A549 (cell line): ENCODE results near the gene ZNF182. TPM values are rescaled to one million over a fixed set of nuclear protein-coding genes. Genes with fewer than 3 reads are reported as not detected.
"Not testable (repeated sequence)": the region's sequence is repeated elsewhere in the genome, so short reads cannot be mapped to it uniquely, and the experiment has no call there.

Experiments used
- ATAC-seq, 2 experiments: fragments of 200-7000 bp in 1 of 2; fragments of >200 bp in 1 of 2; cut with Nextera tagmentation in 1 of 2; cut with Tn5 transposase in 1 of 2; 3 replicates each; pipeline versions ENCODE4 v1.8.0 to v1.9.1; 2018 to 2020; ENCODE audit warnings: mild to moderate bottlenecking in 1 of 2, moderate library complexity in 1 of 2
- CTCF ChIA-PET: fragments of 300-600 bp; sonication (Branson Sonifier 250); formaldehyde crosslinking; extraction: SDS; loops from one replicate; lab custom pipeline; 2021; ENCODE audit warnings: antibody characterized with exemption, inconsistent platforms; lab: Yijun Ruan, JAX
- POLR2A ChIA-PET: fragments of 350-600 bp; formaldehyde crosslinking; extraction: SDS; loops from one replicate; lab custom pipeline; 2021; ENCODE audit warnings: antibody characterized with exemption, inconsistent platforms; lab: Yijun Ruan, JAX
- DNase-seq, 2 experiments: peaks; one replicate each; pipeline versions ENCODE4 v3.0.0 to v3.0.0-alpha.2; 2011 to 2016; ENCODE audit warnings: low read depth in 1 of 2, low spot score in 1 of 2
- FAIRE-seq: peaks from 2 replicates; lab custom pipeline; 2011; peaks lifted over from hg19 to GRCh38; lab: Jason Lieb, UNC
- H3K27ac ChIP-seq, 2 experiments: fragments of >200 bp; sonication (Bioruptor Twin); formaldehyde crosslinking; 3 replicates each; pipeline ENCODE4 v1.5.1; 2016 to 2017
- H3K4me1 ChIP-seq: fragments of >200 bp; sonication (Bioruptor Twin); formaldehyde crosslinking; 3 replicates; pipeline ENCODE4 v1.6.1; 2016
- H3K4me2 ChIP-seq: fragments of >200 bp; sonication (Bioruptor Twin); formaldehyde crosslinking; 3 replicates; pipeline ENCODE4 v1.6.1; 2016
- H3K4me3 ChIP-seq: fragments of >200 bp; sonication (Bioruptor Twin); formaldehyde crosslinking; 3 replicates; pipeline ENCODE4 v1.5.1; 2016
- H3K9me3 ChIP-seq: fragments of >200 bp; sonication (Bioruptor Twin); formaldehyde crosslinking; 3 replicates; pipeline ENCODE4 v1.6.1; 2016
- BHLHE40 ChIP-seq: IDR thresholded peaks from 2 replicates; pipeline ENCODE4 v1.6.1; 2012; ENCODE audit warnings: low read depth, low read length, inconsistent platforms
- CEBPB ChIP-seq, 2 experiments: fragments of >200 bp in 1 of 2; sonication (Bioruptor Twin) in 1 of 2; formaldehyde crosslinking in 1 of 2; IDR thresholded peaks; 2 replicates each; pipeline ENCODE4 v1.6.1; 2012 to 2016
- CHD4 ChIP-seq: fragments of 200-600 bp; sonication (generic); IDR thresholded peaks from 2 replicates; pipeline ENCODE4 v1.6.1; 2016; ENCODE audit warnings: antibody characterized with exemption, mild to moderate bottlenecking, borderline replicate concordance
- EHF ChIP-seq: fragments of 250-450 bp; sonication (Bioruptor Pico); IDR thresholded peaks from 2 replicates; pipeline ENCODE4 v1.5.0; 2020; ENCODE audit warnings: mild to moderate bottlenecking
- EHMT2 ChIP-seq: fragments of 200-600 bp; sonication (generic); IDR thresholded peaks from 2 replicates; pipeline ENCODE4 v1.6.1; 2016; ENCODE audit warnings: antibody characterized with exemption, low read depth, mild to moderate bottlenecking, moderate library complexity
- GATA3 ChIP-seq: IDR thresholded peaks from 2 replicates; pipeline ENCODE4 v1.6.1; 2012; ENCODE audit warnings: borderline replicate concordance
- HMGXB4 ChIP-seq: fragments of 250-450 bp; sonication (Bioruptor Pico); IDR thresholded peaks from 2 replicates; pipeline ENCODE4 v1.5.0; 2021; ENCODE audit warnings: mild to moderate bottlenecking, moderate library complexity, borderline replicate concordance
- HOXB13 ChIP-seq: fragments of 250-450 bp; sonication (Bioruptor Pico); IDR thresholded peaks from 2 replicates; pipeline ENCODE4 v1.5.0; 2020; ENCODE audit warnings: low read depth, mild to moderate bottlenecking, moderate library complexity
- JUN ChIP-seq, 2 experiments: fragments of >200 bp; sonication (Bioruptor Twin); formaldehyde crosslinking; IDR thresholded peaks; 2 replicates in 1 of 2; 3 replicates in 1 of 2; pipeline ENCODE4 v1.6.1; 2016 to 2017
- MAZ ChIP-seq: fragments of 150-350 bp; IDR thresholded peaks from 2 replicates; pipeline ENCODE4 v1.6.1; 2014; ENCODE audit warnings: antibody characterized with exemption, low read depth, low read length, borderline replicate concordance
- RAD21 ChIP-seq, 2 experiments: fragments of >200 bp in 1 of 2; sonication (Bioruptor Twin) in 1 of 2; formaldehyde crosslinking in 1 of 2; IDR thresholded peaks in 1 of 2; conservative IDR thresholded peaks in 1 of 2; 2 replicates in 1 of 2; 3 replicates in 1 of 2; pipeline ENCODE4 v1.6.1; 2012 to 2018; ENCODE audit warnings: inconsistent platforms in 1 of 2
- TFCP2L1 ChIP-seq: fragments of 250-450 bp; sonication (Bioruptor Pico); IDR thresholded peaks from 2 replicates; pipeline ENCODE4 v1.5.0; 2021; ENCODE audit warnings: mild to moderate bottlenecking
- WGBS: methylation state at CpG from one replicate; pipeline ENCODE4 v1.1.6; 2017; ENCODE audit errors: missing lambda C conversion rate; 5-methylcytosine and 5-hydroxymethylcytosine counted together
- polyA plus RNA-seq, 4 experiments: library from polyadenylated mRNA; depleted of rRNA in 3 of 4; stranded (reverse); fragments of >200 nt; fragmentation: RNase III in 1 of 4; extraction: RNeasy Plus Mini Kit Qiagen cat#74134 plus additional on column Dnase treatment in 1 of 4; gene quantifications; 2 replicates in 3 of 4; 3 replicates in 1 of 4; pipeline ENCODE4 v1.2.3, GENCODE V29; 2011 to 2017
- TF ChIP-seq, protein P1 (sequence below): fragments of 450-650 bp; IDR thresholded peaks from 2 replicates; pipeline ENCODE4 v1.6.1; 2014; ENCODE audit warnings: antibody characterized with exemption
- TF ChIP-seq, protein P2 (sequence below): fragments of >200 bp; sonication (Bioruptor Twin); formaldehyde crosslinking; IDR thresholded peaks from 2 replicates; pipeline ENCODE4 v1.6.1; 2016

ZNF182 gene
- polyA plus RNA-seq, 2 of the 4 experiments (the other 2 are of a cell fraction), result 4.1 to 5.1 TPM

- TF ChIP-seq HOXB13 (no peak), CEBPB (IDR thresholded peaks at IDR 0.05) (no peak)
- TF ChIP-seq, protein P1, sequence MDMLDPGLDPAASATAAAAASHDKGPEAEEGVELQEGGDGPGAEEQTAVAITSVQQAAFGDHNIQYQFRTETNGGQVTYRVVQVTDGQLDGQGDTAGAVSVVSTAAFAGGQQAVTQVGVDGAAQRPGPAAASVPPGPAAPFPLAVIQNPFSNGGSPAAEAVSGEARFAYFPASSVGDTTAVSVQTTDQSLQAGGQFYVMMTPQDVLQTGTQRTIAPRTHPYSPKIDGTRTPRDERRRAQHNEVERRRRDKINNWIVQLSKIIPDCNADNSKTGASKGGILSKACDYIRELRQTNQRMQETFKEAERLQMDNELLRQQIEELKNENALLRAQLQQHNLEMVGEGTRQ, result no peak
Measured at GRCh38 chrX:48022100-48022499, 18.3 kb upstream of the ZNF182 start (continued).

DNA sequence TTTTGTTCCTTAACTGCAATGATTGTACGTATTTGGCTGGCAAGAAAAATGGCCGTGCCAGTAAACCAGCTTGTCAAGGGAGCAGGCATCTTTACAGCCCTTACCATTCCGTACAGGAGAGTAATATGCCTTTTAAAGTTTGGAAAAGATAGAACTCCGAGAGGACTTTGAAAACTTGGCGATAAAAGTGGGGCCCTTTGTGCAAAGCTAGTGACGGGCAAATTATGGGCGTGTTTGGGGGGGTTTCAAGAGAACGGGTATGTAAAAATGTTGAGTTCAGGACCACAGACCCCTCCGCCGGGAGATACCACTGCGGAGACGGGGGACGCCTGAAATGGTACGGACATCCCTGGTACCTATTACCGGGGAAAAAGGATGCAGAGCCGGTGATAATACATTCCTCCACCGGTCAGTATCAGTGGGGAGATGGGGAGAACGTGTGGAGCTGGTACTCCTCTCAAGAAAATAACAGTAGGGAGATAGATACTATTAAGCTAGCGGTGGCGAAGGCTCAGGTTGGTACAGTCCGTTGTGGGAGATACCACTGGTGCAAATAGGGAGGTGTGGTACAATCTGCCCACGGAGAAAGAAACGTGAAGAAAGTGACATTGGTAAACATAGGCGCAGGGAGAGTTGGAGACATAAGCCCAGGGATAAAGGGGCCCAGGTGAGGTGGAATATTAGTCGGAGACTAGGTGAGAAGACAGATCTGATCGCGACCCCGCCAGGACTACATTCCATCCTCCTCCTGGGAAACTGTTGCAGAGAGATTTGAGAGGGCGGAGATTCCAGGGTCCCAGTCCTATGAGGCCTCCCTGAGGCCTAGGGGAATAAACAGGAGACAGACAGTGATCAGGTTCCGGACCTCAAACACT lies 17.5 kb upstream of the ZNF182 start:
- ATAC-seq, result peak; percentile 92 to 93
- Histone ChIP-seq H3K9me3 (peaks cover 4% of the 10 kb centered on the region; the same call in 1 of the 3 replicates), H3K4me1 (no peaks in the 10 kb centered on the region), H3K4me3 (peak overlapping the region; percentile 54), H3K27ac (peak overlapping the region; percentile 94 to 99), H3K4me2 (peak overlapping the region; percentile 65)
- CTCF ChIA-PET, result interaction anchor here (1.2 kb wide), 1 partner anchor 376 kb away, joined by 3 read pairs; no protein-coding TSS in a partner anchor
- WGBS, result 1% methylated on average over 25 of the region's 30 CpGs
- DNase-seq, result peak; percentile 64 to 89
- FAIRE-seq, result peak; percentile 13
- POLR2A ChIA-PET, result interaction anchor here (0.5 kb wide), 1 partner anchor 239 kb away, joined by 3 read pairs; no protein-coding TSS in a partner anchor
- TF ChIP-seq EHMT2 (no peak), HMGXB4 (no peak), CHD4 (no peak), GATA3 (peak; percentile 80), EHF (CRISPR knock-in tag) (no peak), BHLHE40 (peak; percentile 50), JUN (IDR thresholded peaks at IDR 0.05) (peak in 1 of 2 experiments; percentile 23; a peak in 1 of 5 replicates), TFCP2L1 (no peak), MAZ (no peak), RAD21 (conservative IDR thresholded peaks at IDR 0.05 in 1 of 2, IDR thresholded peaks at IDR 0.05 in 1 of 2) (no peak)
- TF ChIP-seq, protein P2, sequence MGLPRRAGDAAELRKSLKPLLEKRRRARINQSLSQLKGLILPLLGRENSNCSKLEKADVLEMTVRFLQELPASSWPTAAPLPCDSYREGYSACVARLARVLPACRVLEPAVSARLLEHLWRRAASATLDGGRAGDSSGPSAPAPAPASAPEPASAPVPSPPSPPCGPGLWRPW, result no peak

- ATAC-seq, FAIRE-seq, POLR2A ChIA-PET, H3K4me1 ChIP-seq, DNase-seq, H3K9me3 ChIP-seq: not testable (repeated sequence)
- H3K4me2 ChIP-seq, result peak overlapping the region; percentile 65
- H3K27ac ChIP-seq, result peak overlapping the region in 1 of 2 experiments; percentile 94; a peak in 1 of 6 replicates
- CTCF ChIA-PET, result interaction anchor here (1.2 kb wide), 1 partner anchor 376 kb away, joined by 3 read pairs; no protein-coding TSS in a partner anchor
- H3K4me3 ChIP-seq, result peak overlapping the region; percentile 54; the same call in 2 of the 3 replicates
- 54% methylated on average over 11 of the region's 11 CpGs for WGBS
Measured at GRCh38 chrX:48020472-48020871, 16.7 kb upstream of the ZNF182 start.

- ATAC-seq, CTCF ChIA-PET, H3K27ac ChIP-seq, FAIRE-seq, DNase-seq, H3K4me1 ChIP-seq, H3K4me2 ChIP-seq, H3K4me3 ChIP-seq, POLR2A ChIA-PET, H3K9me3 ChIP-seq: not testable (repeated sequence)
- no CpG with 5 or more reads among the region's 1 CpG for WGBS
Measured at GRCh38 chrX:48019892-48020291, 16.1 kb upstream of the ZNF182 start.

DNA sequence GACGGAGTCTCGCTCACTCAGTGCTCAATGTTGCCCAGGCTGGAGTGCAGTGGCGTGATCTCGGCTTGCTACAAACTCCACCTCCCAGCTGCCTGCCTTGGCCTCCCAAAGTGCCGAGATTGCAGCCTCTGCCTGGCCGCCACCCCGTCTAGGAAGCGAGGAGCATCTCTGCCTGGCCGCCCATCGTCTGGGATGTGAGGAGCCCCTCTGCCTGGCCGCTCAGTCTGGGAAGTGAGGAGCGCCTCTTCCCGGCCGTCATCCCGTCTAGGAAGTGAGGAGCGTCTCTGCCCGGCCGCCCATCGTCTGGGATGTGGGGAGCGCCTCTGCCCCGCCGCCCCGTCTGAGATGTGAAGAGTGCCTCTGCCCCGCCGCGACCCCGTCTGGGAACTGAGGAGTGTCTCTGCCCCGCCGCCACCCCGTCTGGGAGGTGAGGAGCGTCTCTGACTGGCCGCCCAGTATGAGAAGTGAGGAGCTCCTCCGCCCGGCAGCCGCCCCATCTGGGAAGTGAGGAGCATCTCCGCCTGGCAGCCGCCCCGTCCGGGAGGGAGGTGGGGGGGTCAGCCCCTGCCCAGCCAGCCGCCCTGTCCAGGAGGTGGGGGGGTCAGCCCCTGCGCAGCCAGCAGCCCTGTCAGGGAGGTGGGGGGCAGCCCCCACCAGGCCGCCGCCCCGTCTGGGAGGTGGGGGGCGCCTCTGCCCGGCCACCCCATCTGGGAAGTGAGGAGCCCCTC lies 13.0 kb upstream of the ZNF182 start:
- H3K4me3 ChIP-seq, H3K4me1 ChIP-seq, H3K4me2 ChIP-seq, CTCF ChIA-PET, FAIRE-seq, H3K9me3 ChIP-seq, POLR2A ChIA-PET, DNase-seq, ATAC-seq, H3K27ac ChIP-seq: not testable (repeated sequence)
- WGBS, result no CpG with 5 or more reads among the region's 46 CpGs

- peak; percentile 91 for FAIRE-seq
- POLR2A ChIA-PET, H3K4me3 ChIP-seq: not testable (repeated sequence)
Measured at GRCh38 chrX:48009445-48009960, 5.7 kb upstream of the ZNF182 start.

DNA sequence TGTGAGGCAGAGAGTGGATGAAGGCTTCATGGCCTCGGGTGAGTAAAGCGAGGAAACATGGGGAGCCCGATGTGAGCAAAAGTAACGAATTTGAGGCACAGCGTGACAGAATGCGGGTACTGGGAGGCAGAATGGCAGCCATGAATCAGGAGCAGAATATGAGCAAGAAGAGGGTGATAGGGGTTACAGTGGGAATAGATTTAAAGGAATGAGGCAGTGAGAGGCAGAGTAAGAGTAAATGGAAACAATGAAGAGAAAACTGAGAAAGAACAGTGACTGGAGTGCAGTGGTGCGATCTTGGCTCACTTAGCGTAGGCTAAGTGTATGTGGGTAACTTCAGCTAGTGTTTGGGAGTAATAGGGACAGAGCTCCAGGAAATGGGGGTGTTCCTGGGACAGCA lies 2.9 kb upstream of the ZNF182 start, which contains the start of gene SPACA5:
SPACA5 (plus strand) TSS at position 301 of the 400 bp plus-strand sequence. CDS start 815 bp downstream, outside the sequence.
- ATAC-seq, H3K4me3 ChIP-seq, H3K9me3 ChIP-seq, DNase-seq, H3K27ac ChIP-seq, CTCF ChIA-PET, H3K4me2 ChIP-seq, H3K4me1 ChIP-seq, POLR2A ChIA-PET, FAIRE-seq: not testable (repeated sequence)
- no CpG with 5 or more reads among the region's 8 CpGs for WGBS

More at GRCh38 chrX:48009445-48009960, 5.7 kb upstream of the ZNF182 start:
- DNase-seq, CTCF ChIA-PET, H3K4me1 ChIP-seq, ATAC-seq, H3K9me3 ChIP-seq, H3K4me2 ChIP-seq, H3K27ac ChIP-seq: not testable (repeated sequence)
- WGBS, result no CpG with 5 or more reads among the region's 2 CpGs
